OCI-LY1 (cell line): ENCODE results near the gene ZSCAN20.

ENCODE experiments used
- H2AFZ ChIP-seq: fragments of 200-600 bp; sonication (generic), shearing (Covaris generic); 2 replicates; pipeline ENCODE4 v1.6.0; 2014; ENCODE audit warnings: antibody characterized with exemption, mild to moderate bottlenecking, low read length
- H3F3A ChIP-seq: fragments of 200-600 bp; sonication (generic), shearing (Covaris generic); 2 replicates; pipeline ENCODE4 v1.6.0; 2014; ENCODE audit warnings: mild to moderate bottlenecking, antibody characterized with exemption, low read length, moderate library complexity; ENCODE audit not compliant: insufficient read depth
- H3K27ac ChIP-seq: fragments of 200-600 bp; sonication (generic); 2 replicates; pipeline ENCODE4 v1.5.1; 2014; ENCODE audit warnings: low read length, mixed run types, mild to moderate bottlenecking, low read depth; ENCODE audit not compliant: poor library complexity, severe bottlenecking
- H3K27me3 ChIP-seq: fragments of 200-600 bp; sonication (generic); 2 replicates; pipeline ENCODE4 v1.6.0; 2014; ENCODE audit warnings: antibody characterized with exemption, mild to moderate bottlenecking, low read length, moderate library complexity; ENCODE audit not compliant: insufficient read depth
- H3K36me3 ChIP-seq: fragments of 200-600 bp; sonication (generic); 2 replicates; pipeline ENCODE4 v1.6.1; 2014; ENCODE audit warnings: mild to moderate bottlenecking, antibody characterized with exemption, low read length, moderate library complexity, mixed read lengths; ENCODE audit not compliant: insufficient read depth
- H3K4me1 ChIP-seq: fragments of 200-600 bp; sonication (generic); 2 replicates; pipeline ENCODE4 v1.5.1; 2014; ENCODE audit warnings: mild to moderate bottlenecking, low read length, moderate library complexity; ENCODE audit not compliant: insufficient read depth, severe bottlenecking
- H3K4me2 ChIP-seq: fragments of 200-600 bp; sonication (generic), shearing (Covaris generic); 2 replicates; pipeline ENCODE4 v1.6.1; 2014; ENCODE audit warnings: low read length
- H3K4me3 ChIP-seq: fragments of 200-600 bp; sonication (generic); 2 replicates; pipeline ENCODE4 v1.5.1; 2014; ENCODE audit warnings: low read length, low read depth, mild to moderate bottlenecking, mixed read lengths; ENCODE audit not compliant: poor library complexity, severe bottlenecking
- H3K79me2 ChIP-seq: fragments of 200-600 bp; shearing (Covaris generic); 2 replicates; pipeline ENCODE4 v1.6.1; 2016; ENCODE audit warnings: mixed run types, low read length, mixed read lengths; ENCODE audit not compliant: insufficient read depth
- H3K9ac ChIP-seq: fragments of 200-600 bp; sonication (generic), shearing (Covaris generic); 2 replicates; pipeline ENCODE4 v1.6.1; 2014; ENCODE audit warnings: mild to moderate bottlenecking, low read length, mixed read lengths
- H3K9me2 ChIP-seq: fragments of 200-600 bp; sonication (generic), shearing (Covaris generic); 2 replicates; pipeline ENCODE4 v1.6.1; 2014; ENCODE audit warnings: low read depth, mild to moderate bottlenecking, low read length, mixed read lengths
- H3K9me3 ChIP-seq: fragments of 200-600 bp; shearing (Covaris generic); 2 replicates; pipeline ENCODE4 v1.6.1; 2014; ENCODE audit warnings: low read length, mixed read lengths
- H4K20me1 ChIP-seq: fragments of 200-600 bp; sonication (generic), shearing (Covaris generic); 2 replicates; pipeline ENCODE4 v1.6.0; 2016; ENCODE audit warnings: mild to moderate bottlenecking, low read length; ENCODE audit not compliant: insufficient read depth
- EZH2 ChIP-seq: fragments of 200-600 bp; sonication (generic), shearing (Covaris generic); IDR thresholded peaks from 2 replicates; pipeline ENCODE4 v1.8.0; 2017; ENCODE audit warnings: borderline replicate concordance, mixed run types, mild to moderate bottlenecking, antibody characterized with exemption, low read length, moderate library complexity, mixed read lengths
- TF ChIP-seq, protein P1 (sequence below): fragments of 200-600 bp; sonication (generic), shearing (Covaris generic); IDR thresholded peaks from 2 replicates; pipeline ENCODE4 v1.5.1; 2017; ENCODE audit warnings: mild to moderate bottlenecking, antibody characterized with exemption, low read length, moderate library complexity, mixed read lengths

Gene ZSCAN20

DNA sequence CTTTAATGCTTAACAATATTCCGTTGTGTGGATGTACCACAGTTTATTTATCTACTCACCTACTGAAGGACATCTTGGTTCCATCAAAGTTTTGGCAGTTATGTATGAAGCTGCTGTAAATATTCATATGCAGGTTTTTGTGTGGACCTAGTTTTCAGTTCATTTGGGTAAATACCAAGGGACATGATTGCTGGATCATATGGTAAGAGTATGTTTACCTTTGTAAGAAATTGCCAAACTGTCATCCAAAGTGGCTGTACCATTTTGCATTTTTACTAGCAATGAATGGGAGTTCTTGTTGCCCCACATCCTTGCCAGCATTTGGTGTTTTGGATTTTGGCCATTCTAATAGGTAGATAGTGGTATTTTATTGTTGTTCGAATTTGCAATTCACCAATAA, 10.0 kb downstream of the ZSCAN20 start:
- no peaks in the 10 kb centered on the region for H3F3A ChIP-seq
- no peak overlapping the region for H2AFZ ChIP-seq
- H3K9me2 ChIP-seq, result no peaks in the 10 kb centered on the region
- H3K4me2 ChIP-seq, result no peak overlapping the region
- H3K9ac ChIP-seq, result no peak overlapping the region
- H3K9me3 ChIP-seq, result no peaks in the 10 kb centered on the region
- H3K27ac ChIP-seq, result no peak overlapping the region
- no peaks in the 10 kb centered on the region; the same call in 1 of the 2 replicates for H3K36me3 ChIP-seq
- TF ChIP-seq EZH2, result no peak
- TF ChIP-seq, protein P1, sequence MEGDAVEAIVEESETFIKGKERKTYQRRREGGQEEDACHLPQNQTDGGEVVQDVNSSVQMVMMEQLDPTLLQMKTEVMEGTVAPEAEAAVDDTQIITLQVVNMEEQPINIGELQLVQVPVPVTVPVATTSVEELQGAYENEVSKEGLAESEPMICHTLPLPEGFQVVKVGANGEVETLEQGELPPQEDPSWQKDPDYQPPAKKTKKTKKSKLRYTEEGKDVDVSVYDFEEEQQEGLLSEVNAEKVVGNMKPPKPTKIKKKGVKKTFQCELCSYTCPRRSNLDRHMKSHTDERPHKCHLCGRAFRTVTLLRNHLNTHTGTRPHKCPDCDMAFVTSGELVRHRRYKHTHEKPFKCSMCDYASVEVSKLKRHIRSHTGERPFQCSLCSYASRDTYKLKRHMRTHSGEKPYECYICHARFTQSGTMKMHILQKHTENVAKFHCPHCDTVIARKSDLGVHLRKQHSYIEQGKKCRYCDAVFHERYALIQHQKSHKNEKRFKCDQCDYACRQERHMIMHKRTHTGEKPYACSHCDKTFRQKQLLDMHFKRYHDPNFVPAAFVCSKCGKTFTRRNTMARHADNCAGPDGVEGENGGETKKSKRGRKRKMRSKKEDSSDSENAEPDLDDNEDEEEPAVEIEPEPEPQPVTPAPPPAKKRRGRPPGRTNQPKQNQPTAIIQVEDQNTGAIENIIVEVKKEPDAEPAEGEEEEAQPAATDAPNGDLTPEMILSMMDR, result no peak
- no peak overlapping the region for H3K4me3 ChIP-seq
- H3K4me1 ChIP-seq, result no peaks in the 10 kb centered on the region
- H3K79me2 ChIP-seq, result no peaks in the 10 kb centered on the region
- H3K27me3 ChIP-seq, result no peaks in the 10 kb centered on the region
- H4K20me1 ChIP-seq, result no peaks in the 10 kb centered on the region

DNA sequence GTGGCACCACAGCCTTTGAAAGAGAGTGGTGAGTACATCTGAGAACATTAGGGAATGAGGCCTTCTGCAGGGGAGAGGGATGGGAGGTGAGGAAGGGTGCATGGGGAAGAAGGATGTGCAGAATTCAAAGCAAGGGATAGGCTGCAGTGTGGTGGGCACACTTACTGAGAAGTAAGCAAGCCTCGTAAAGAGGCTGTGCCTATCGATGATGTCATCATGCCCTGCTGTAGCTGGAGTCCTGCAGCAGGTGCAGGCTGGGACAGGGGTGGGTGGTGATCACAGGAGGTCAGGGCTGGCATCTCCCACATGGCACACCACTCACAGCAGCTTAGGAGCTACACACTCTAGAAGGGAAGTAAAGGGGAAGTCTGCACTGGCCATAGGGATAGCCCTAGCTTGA, 16.2 kb downstream of the ZSCAN20 start:
- Histone ChIP-seq H3K9me2 (no peaks in the 10 kb centered on the region), H3K36me3 (no peaks in the 10 kb centered on the region; the same call in 1 of the 2 replicates)
- TF ChIP-seq EZH2, result no peak
- TF ChIP-seq, protein P1, result no peak

DNA sequence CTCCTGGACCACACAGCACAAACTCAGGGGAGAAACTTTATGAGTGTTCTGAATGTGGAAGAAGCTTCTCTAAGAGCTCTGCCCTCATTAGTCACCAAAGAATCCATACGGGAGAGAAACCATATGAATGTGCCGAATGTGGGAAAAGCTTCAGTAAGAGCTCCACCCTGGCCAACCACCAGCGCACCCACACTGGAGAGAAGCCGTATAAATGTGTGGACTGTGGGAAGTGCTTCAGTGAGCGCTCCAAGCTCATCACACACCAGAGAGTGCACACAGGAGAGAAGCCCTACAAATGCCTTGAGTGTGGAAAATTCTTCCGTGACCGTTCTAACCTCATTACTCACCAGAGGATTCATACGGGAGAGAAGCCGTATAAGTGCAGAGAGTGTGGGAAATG, 22.5 kb downstream of the ZSCAN20 start:
- Histone ChIP-seq H4K20me1 (no peaks in the 10 kb centered on the region), H3K4me3 (no peak overlapping the region), H3K9ac (no peak overlapping the region), H3K4me2 (no peak overlapping the region), H3K36me3 (no peaks in the 10 kb centered on the region), H3K4me1 (no peaks in the 10 kb centered on the region), H3K9me2 (no peaks in the 10 kb centered on the region), H2AFZ (no peak overlapping the region), H3F3A (no peaks in the 10 kb centered on the region), H3K9me3 (peaks cover 28% of the 10 kb centered on the region), H3K27me3 (no peaks in the 10 kb centered on the region), H3K79me2 (no peaks in the 10 kb centered on the region), H3K27ac (no peak overlapping the region)
- no peak for TF ChIP-seq EZH2
- TF ChIP-seq, protein P1, result no peak

More for the DNA sequence above, 16.2 kb downstream of the ZSCAN20 start:
- H3K9ac ChIP-seq, result no peak overlapping the region
- H2AFZ ChIP-seq, result no peak overlapping the region
- no peak overlapping the region for H3K27ac ChIP-seq
- H3K79me2 ChIP-seq, result no peaks in the 10 kb centered on the region
- no peaks in the 10 kb centered on the region for H4K20me1 ChIP-seq
- H3K9me3 ChIP-seq, result peaks cover 4% of the 10 kb centered on the region
- H3F3A ChIP-seq, result no peaks in the 10 kb centered on the region
- H3K4me3 ChIP-seq, result no peak overlapping the region
- no peaks in the 10 kb centered on the region for H3K4me1 ChIP-seq
- no peaks in the 10 kb centered on the region for H3K27me3 ChIP-seq
- H3K4me2 ChIP-seq, result no peak overlapping the region
